Brain microvascular endothelial cell (primary cell): ENCODE data around the gene CNIH3.

Source experiments
- DNase-seq: peaks from one replicate; pipeline ENCODE4 v3.0.0-alpha.2; 2020
- H3K27ac ChIP-seq: fragments of 250-450 bp; sonication (Bioruptor Pico); 2 replicates; pipeline ENCODE4 v1.5.1; 2020; ENCODE audit warnings: mild to moderate bottlenecking, moderate library complexity
- H3K27me3 ChIP-seq: fragments of 250-450 bp; sonication (Bioruptor Pico); replicated peaks from 2 replicates; pipeline ENCODE4 v1.5.1; 2020; ENCODE audit warnings: mild to moderate bottlenecking
- H3K36me3 ChIP-seq: fragments of 250-450 bp; sonication (Bioruptor Pico); replicated peaks from 2 replicates; pipeline ENCODE4 v1.5.1; 2020; ENCODE audit warnings: mild to moderate bottlenecking
- H3K4me3 ChIP-seq: 2 replicates; pipeline ENCODE4 v1.5.1; 2011; ENCODE audit warnings: low read depth, mild to moderate bottlenecking, control low read depth, low read length, moderate library complexity
- in situ Hi-C: cut with HindIII; loops from 2 replicates; pipeline ENCODE4 v1.10.0; 2017; ENCODE audit warnings: low sequenced_read_pairs, low pct_ligation_motif_present
- TF ChIP-seq, protein P1 (sequence below): IDR thresholded peaks from 2 replicates; pipeline ENCODE4 v1.5.1; 2011; ENCODE audit warnings: low read depth, mild to moderate bottlenecking, moderate library complexity, low read length, control low read depth, inconsistent platforms; ENCODE audit errors: missing control alignments

Gene CNIH3

DNA sequence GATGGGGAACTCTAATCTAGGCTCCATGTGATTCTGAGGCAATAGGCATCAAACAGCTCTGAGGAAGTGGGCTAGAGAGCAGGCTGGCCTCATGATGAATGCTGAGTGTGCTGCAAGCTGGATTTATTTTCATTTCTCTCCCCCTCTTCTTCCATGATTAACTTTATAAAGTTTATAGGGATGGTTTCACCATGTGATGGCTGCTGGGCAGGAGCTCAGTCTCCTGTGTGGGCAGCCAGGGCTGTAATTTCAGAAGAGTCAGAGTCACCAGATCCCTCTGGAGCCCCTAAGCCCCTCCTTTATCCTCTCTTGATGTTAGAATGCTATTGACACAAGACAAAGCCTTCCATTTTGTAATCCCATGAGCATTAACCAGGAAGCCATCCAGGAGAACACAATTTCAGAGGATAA lies 143.6 kb downstream of the CNIH3 start:
- no peak overlapping the region for H3K27ac ChIP-seq
- H3K27me3 ChIP-seq: no peaks in the 10 kb centered on the region
- H3K36me3 ChIP-seq: no peaks in the 10 kb centered on the region
- no peak for DNase-seq
- TF ChIP-seq, protein P1, sequence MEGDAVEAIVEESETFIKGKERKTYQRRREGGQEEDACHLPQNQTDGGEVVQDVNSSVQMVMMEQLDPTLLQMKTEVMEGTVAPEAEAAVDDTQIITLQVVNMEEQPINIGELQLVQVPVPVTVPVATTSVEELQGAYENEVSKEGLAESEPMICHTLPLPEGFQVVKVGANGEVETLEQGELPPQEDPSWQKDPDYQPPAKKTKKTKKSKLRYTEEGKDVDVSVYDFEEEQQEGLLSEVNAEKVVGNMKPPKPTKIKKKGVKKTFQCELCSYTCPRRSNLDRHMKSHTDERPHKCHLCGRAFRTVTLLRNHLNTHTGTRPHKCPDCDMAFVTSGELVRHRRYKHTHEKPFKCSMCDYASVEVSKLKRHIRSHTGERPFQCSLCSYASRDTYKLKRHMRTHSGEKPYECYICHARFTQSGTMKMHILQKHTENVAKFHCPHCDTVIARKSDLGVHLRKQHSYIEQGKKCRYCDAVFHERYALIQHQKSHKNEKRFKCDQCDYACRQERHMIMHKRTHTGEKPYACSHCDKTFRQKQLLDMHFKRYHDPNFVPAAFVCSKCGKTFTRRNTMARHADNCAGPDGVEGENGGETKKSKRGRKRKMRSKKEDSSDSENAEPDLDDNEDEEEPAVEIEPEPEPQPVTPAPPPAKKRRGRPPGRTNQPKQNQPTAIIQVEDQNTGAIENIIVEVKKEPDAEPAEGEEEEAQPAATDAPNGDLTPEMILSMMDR: no peak
- in situ Hi-C loops: no loop called here
- no peak overlapping the region for H3K4me3 ChIP-seq

DNA sequence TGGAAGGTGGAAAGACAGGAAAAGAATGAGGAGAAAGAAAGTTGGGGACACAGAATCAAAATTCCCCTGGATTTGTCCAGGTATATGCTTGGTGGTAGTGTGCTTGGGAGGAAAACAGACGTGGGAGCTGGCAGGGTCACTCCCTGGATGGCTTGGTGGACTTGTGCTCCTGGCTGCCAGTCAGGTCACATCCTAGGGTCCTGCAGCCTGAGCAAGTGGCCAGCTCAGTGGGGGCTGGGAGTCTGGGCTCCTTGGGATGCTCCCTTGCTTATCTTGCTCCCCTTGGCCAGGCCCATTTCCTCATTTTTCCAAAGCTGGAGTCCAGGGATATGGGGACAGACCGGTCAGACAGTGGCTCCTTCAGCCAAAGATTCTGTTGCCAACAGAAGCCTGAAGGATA lies 144.0 kb downstream of the CNIH3 start:
- in situ Hi-C loops: no loop called here

DNA sequence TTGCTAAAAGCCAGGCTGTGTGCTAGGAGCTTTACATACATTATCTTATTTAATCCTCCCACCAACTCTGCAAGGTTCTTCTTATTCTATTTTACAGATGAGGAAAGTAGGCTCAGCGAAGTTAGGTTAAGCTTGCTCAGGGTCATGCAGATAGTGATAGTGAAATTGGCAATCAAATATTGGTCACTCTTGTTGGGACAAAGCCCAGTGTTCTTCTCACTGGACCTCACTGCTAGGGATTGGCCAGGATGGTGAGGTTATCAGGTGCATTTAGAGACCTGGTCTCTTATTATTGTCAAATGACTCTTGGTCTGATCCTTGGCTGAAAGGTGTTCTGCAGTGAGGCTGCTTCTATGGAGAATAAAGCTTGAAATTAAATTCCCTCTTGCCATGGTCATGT lies 145.1 kb downstream of the CNIH3 start:
- Histone ChIP-seq H3K36me3 (no peaks in the 10 kb centered on the region), H3K27ac (no peak overlapping the region), H3K4me3 (no peak overlapping the region), H3K27me3 (no peaks in the 10 kb centered on the region)
- in situ Hi-C loops: no loop called here
- TF ChIP-seq, protein P1: no peak
- no peak for DNase-seq

More for the DNA sequence above, 144.0 kb downstream of the CNIH3 start:
- DNase-seq: no peak
- no peaks in the 10 kb centered on the region for H3K27me3 ChIP-seq
- H3K4me3 ChIP-seq: no peak overlapping the region
- no peaks in the 10 kb centered on the region for H3K36me3 ChIP-seq
- TF ChIP-seq, protein P1: no peak
- no peak overlapping the region for H3K27ac ChIP-seq

DNA sequence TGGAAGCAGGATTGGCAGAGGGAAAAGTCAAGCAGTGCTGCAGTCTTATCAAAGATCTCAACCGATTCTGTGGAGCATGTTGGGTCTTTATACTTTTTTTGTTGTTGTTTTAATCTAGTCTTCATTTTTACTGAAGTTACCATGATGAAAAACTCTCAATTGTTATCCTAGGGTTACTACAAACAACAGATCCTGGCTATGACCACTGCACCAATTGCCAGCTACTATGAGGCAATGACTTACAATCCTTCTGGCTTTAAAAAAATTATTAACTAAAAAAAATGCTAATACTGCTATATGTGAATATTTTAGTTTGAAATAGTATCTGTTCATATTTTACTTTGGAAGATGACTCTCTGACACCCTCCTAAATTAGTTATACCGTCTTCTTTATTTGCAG lies 145.9 kb downstream of the CNIH3 start:
- TF ChIP-seq, protein P1: no peak
- DNase-seq: no peak
- H3K4me3 ChIP-seq: no peak overlapping the region
- H3K36me3 ChIP-seq: no peaks in the 10 kb centered on the region
- no peaks in the 10 kb centered on the region for H3K27me3 ChIP-seq
- in situ Hi-C loops: no loop called here
- no peak overlapping the region for H3K27ac ChIP-seq

DNA sequence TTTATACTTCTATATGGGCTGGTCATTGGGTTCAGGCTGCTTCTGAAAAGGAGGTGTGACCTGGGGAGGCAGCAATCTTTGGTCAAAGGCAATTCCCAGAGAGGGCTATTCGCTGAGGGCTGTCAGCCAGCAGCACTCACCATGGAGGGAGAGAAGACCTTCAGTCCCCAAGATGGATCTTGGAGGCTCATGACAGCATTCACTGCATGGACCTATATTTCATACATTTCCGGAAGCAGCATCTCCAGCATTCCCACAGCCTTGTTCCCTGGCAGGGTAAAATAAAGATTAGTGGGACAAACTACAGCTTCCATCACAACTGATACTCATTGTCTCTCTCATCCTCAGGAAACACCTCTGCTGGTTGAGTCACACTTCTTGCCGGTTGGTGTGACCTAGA lies 146.6 kb downstream of the CNIH3 start:
- no peaks in the 10 kb centered on the region for H3K36me3 ChIP-seq
- in situ Hi-C loops: no loop called here

DNA sequence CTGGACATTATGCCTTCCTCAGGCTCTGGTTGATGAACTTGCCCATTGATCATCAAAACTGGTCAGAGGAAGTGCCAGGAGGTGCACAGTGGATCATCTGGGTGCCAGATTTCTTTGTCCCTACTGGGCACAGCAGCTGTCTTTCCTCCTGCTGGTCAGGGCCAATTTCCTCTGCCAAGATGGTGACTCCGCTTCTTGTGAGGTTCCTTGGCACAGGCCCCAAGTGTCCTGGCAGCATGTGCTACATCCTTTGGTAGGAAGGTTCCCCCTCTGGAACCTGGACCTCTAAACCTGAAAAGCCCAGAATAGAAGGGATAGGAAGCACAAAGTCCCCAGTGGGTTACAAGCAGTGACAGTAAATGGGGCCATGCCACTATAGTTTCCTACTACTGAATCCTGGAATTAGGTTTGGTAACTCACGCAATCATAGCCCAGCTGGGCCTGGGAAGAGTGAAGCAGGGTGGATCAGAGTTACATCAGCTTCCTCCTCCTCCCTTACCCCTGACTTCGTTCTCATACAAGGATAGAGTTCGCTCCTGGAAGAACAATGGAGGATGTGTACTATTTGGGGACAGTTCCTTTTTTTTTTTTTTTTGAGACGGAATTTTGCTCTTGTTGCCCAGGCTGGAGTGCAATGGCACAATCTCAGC lies 147.1 kb downstream of the CNIH3 start:
- TF ChIP-seq, protein P1: no peak
- no peak for DNase-seq
- Histone ChIP-seq H3K27me3 (no peaks in the 10 kb centered on the region), H3K36me3 (no peaks in the 10 kb centered on the region), H3K4me3 (no peak overlapping the region), H3K27ac (no peak overlapping the region)
- in situ Hi-C loops: no loop called here

More for the DNA sequence above, 146.6 kb downstream of the CNIH3 start:
- no peak overlapping the region for H3K4me3 ChIP-seq
- TF ChIP-seq, protein P1: no peak
- DNase-seq: no peak
- H3K27me3 ChIP-seq: no peaks in the 10 kb centered on the region
- no peak overlapping the region for H3K27ac ChIP-seq
